WTC11 (cell line): ENCODE data around the gene RAI1. TPM values are rescaled to one million over a fixed set of nuclear protein-coding genes. Genes with fewer than 3 reads are reported as not detected.
"Not testable (repeated sequence)": the region's sequence is repeated elsewhere in the genome, so short reads cannot be mapped to it uniquely, and the experiment has no call there.

Source experiments
- ATAC-seq: fragments of 200-7000 bp; cut with Tn5 transposase; 2 replicates; pipeline ENCODE4 v1.10.0; 2021; ENCODE audit warnings: mild to moderate bottlenecking, moderate library complexity
- Bru-seq: library from RNA; stranded (reverse); fragments of 400-500 nt; gene quantifications from one replicate; lab custom pipeline; 2021; lab: Mats Ljungman, UMichigan
- CTCF ChIA-PET: fragments of 300-600 bp; sonication (Branson Sonifier 250); formaldehyde crosslinking; loops from one replicate; lab custom pipeline; 2021; ENCODE audit warnings: antibody characterized with exemption; lab: Charles Lee
- POLR2A ChIA-PET: fragments of 350-600 bp; sonication (Branson Sonifier 250); formaldehyde crosslinking; loops from one replicate; lab custom pipeline; 2021; ENCODE audit warnings: antibody characterized with exemption; lab: Charles Lee
- DNase-seq: peaks from one replicate; pipeline ENCODE4 v3.0.0; 2021; ENCODE audit warnings: low spot score
- H3K27ac Mint-ChIP-seq: 2 replicates; pipeline ENCODE4 v1.8.0; 2021; ENCODE audit warnings: mixed read lengths
- H3K27me3 Mint-ChIP-seq: 2 replicates; pipeline ENCODE4 v1.8.0; 2021; ENCODE audit warnings: low read depth, mild to moderate bottlenecking, moderate library complexity, mixed read lengths
- H3K36me3 Mint-ChIP-seq: 2 replicates; pipeline ENCODE4 v1.8.0; 2021; ENCODE audit warnings: mixed read lengths
- H3K4me1 Mint-ChIP-seq: 2 replicates; pipeline ENCODE4 v1.8.0; 2022; ENCODE audit warnings: mixed read lengths
- H3K4me3 Mint-ChIP-seq: 2 replicates; pipeline ENCODE4 v1.8.0; 2021; ENCODE audit warnings: mild to moderate bottlenecking, moderate library complexity, mixed read lengths
- H3K9me3 Mint-ChIP-seq: 2 replicates; pipeline ENCODE4 v1.8.0; 2021; ENCODE audit warnings: mixed read lengths
- ATF2 ChIP-seq: sonication (generic); formaldehyde crosslinking; IDR thresholded peaks from 2 replicates; pipeline ENCODE4 v1.8.1; 2022; ENCODE audit warnings: low read depth, missing genetic modification reagents, borderline replicate concordance
- ATF3 ChIP-seq: sonication (generic); formaldehyde crosslinking; conservative IDR thresholded peaks from 2 replicates; pipeline ENCODE4 v1.8.1; 2022; ENCODE audit warnings: mild to moderate bottlenecking, missing genetic modification reagents
- ATF6 ChIP-seq: sonication (generic); formaldehyde crosslinking; IDR thresholded peaks from 2 replicates; pipeline ENCODE4 v1.8.1; 2023; ENCODE audit warnings: mild to moderate bottlenecking, missing genetic modification reagents
- CTCF ChIP-seq: fragments of 200-600 bp; IDR thresholded peaks from 2 replicates; pipeline ENCODE4 v1.8.0; 2022; ENCODE audit warnings: antibody characterized with exemption
- ELF4 ChIP-seq: sonication (generic); formaldehyde crosslinking; IDR thresholded peaks from 2 replicates; pipeline ENCODE4 v1.8.1; 2022; ENCODE audit warnings: low read depth, mild to moderate bottlenecking, moderate library complexity, missing genetic modification reagents
- FOXP4 ChIP-seq: sonication (generic); formaldehyde crosslinking; IDR thresholded peaks from 2 replicates; pipeline ENCODE4 v1.8.0; 2022; ENCODE audit warnings: mild to moderate bottlenecking, missing genetic modification reagents
- HMGXB4 ChIP-seq: sonication (generic); formaldehyde crosslinking; IDR thresholded peaks from 2 replicates; pipeline ENCODE4 v1.8.1; 2023; ENCODE audit warnings: mild to moderate bottlenecking, moderate library complexity, missing genetic modification reagents
- NFYB ChIP-seq: sonication (generic); formaldehyde crosslinking; conservative IDR thresholded peaks from 2 replicates; pipeline ENCODE4 v1.8.0; 2022; ENCODE audit warnings: low read depth, missing genetic modification reagents
- TP53 ChIP-seq: sonication (generic); formaldehyde crosslinking; IDR thresholded peaks from 2 replicates; pipeline ENCODE4 v1.8.1; 2023; ENCODE audit warnings: mild to moderate bottlenecking, missing genetic modification reagents
- USF2 ChIP-seq: sonication (generic); formaldehyde crosslinking; IDR thresholded peaks from 2 replicates; pipeline ENCODE4 v1.8.1; 2023; ENCODE audit warnings: mild to moderate bottlenecking, missing genetic modification reagents, moderate library complexity
- ZBTB21 ChIP-seq: sonication (generic); formaldehyde crosslinking; IDR thresholded peaks from 2 replicates; pipeline ENCODE4 v1.8.1; 2023; ENCODE audit warnings: mild to moderate bottlenecking, missing genetic modification reagents, borderline replicate concordance
- ZNF121 ChIP-seq: sonication (generic); formaldehyde crosslinking; IDR thresholded peaks from 2 replicates; pipeline ENCODE4 v1.8.0; 2023; ENCODE audit warnings: missing genetic modification reagents
- ZNF138 ChIP-seq: sonication (generic); formaldehyde crosslinking; conservative IDR thresholded peaks from 2 replicates; pipeline ENCODE4 v1.8.1; 2022; ENCODE audit warnings: mild to moderate bottlenecking, moderate library complexity, missing genetic modification reagents
- ZNF423 ChIP-seq: fragments of 250-450 bp; sonication (Bioruptor Pico); IDR thresholded peaks from 2 replicates; pipeline ENCODE4 v2.1.2; 2022; ENCODE audit warnings: mild to moderate bottlenecking, moderate library complexity
- long read RNA-seq, 3 experiments: library from RNA in 1 of 3; library from capped mRNA in 1 of 3; library from polyadenylated mRNA in 1 of 3; unstranded in 2 of 3; stranded (forward) in 1 of 3; transcript quantifications; one replicate each; pipeline ENCODE4 v2.0.0, GENCODE V29; 2021
- total RNA-seq: library from RNA; stranded (reverse); gene quantifications from 3 replicates; pipeline ENCODE4 v1.2.3, GENCODE V29; 2021

Gene RAI1
- total RNA-seq = 7.3 to 12.7 TPM (median 8.1 TPM) in 3 replicates
- Bru-seq, nascent RNA = percentile 48 among the genes with signal in this experiment
- long read RNA-seq, experiment 1, full-length matches to known transcripts = 10 of 30 reads
- long read RNA-seq, experiment 1, partial matches to known transcripts = 16 of 30 reads
- long read RNA-seq, experiment 1, other reads (novel, unspliced or antisense) = 4 of 30 reads
- long read RNA-seq, experiment 2, partial matches to known transcripts = 12 of 13 reads
- long read RNA-seq, experiment 2, other reads (novel, unspliced or antisense) = 0 of 13 reads
- long read RNA-seq, experiment 3, partial matches to known transcripts = 3 of 3 reads
- long read RNA-seq, experiment 3, other reads (novel, unspliced or antisense) = 0 of 3 reads

GRCh38 chr17:17681187-17681743 lies at the start of gene RAI1:
Gene RAI1, plus strand, starts transcription at chr17:17681458. Its CDS starts 111,491 bp downstream, at chr17:17792949.
- Mint-ChIP-seq H3K4me1 (peaks cover 42% of the 10 kb centered on the region), H3K4me3 (peak within 1 kb of the TSS; percentile 66)

GRCh38 chr17:17632690-17633089 lies 48.6 kb upstream of the RAI1 start:
- ATAC-seq, POLR2A ChIA-PET, H3K27me3 Mint-ChIP-seq, H3K4me1 Mint-ChIP-seq, H3K9me3 Mint-ChIP-seq, H3K4me3 Mint-ChIP-seq, H3K36me3 Mint-ChIP-seq, H3K27ac Mint-ChIP-seq, DNase-seq: not testable (repeated sequence)
- peak; percentile 75 for TF ChIP-seq NFYB (CRISPR knock-in tag)
- CTCF ChIA-PET = interaction anchor here (1.1 to 1.6 kb wide), 2 partner anchors 19 to 136 kb away, joined by 4 to 5 read pairs; no protein-coding TSS in a partner anchor

More at GRCh38 chr17:17681187-17681743, at the start of gene RAI1:
- ChIA-PET POLR2A (no interaction called here), CTCF (interaction anchor here (0.6 to 3.0 kb wide), 17 partner anchors 9 to 238 kb away, joined by 3 to 18 read pairs (median 5); no protein-coding TSS in a partner anchor)
- Mint-ChIP-seq H3K27ac (no peak within 1 kb of the TSS), H3K27me3 (peaks cover 87% of the 10 kb centered on the region), H3K9me3 (no peaks in the 10 kb centered on the region), H3K36me3 (no peaks in the 10 kb centered on the region)
- DNase-seq (peak; percentile 54), ATAC-seq (peak; percentile 44)
- TF ChIP-seq ZNF121 (CRISPR knock-in tag) = no peak
- TF ChIP-seq ZBTB21 (CRISPR knock-in tag) = no peak
- TF ChIP-seq USF2 (CRISPR knock-in tag) = 0 out of 2 replicates have a peak, but pooled peaks have one; percentile 6
- no peak for TF ChIP-seq ELF4 (CRISPR knock-in tag)
- TF ChIP-seq FOXP4 = 0 out of 2 replicates have a peak, but pooled peaks have one; percentile 15
- peak; percentile 58; the same call in 1 of the 2 replicates for TF ChIP-seq CTCF
- TF ChIP-seq ZNF423 (CRISPR knock-in tag) = peak; percentile 76
- TF ChIP-seq TP53 (CRISPR knock-in tag) = 0 out of 2 replicates have a peak, but pooled peaks have one; percentile 17
- TF ChIP-seq ZNF138 (CRISPR knock-in tag) = no peak
- TF ChIP-seq NFYB (CRISPR knock-in tag) = no peak

GRCh38 chr17:17633310-17633709 lies 47.9 kb upstream of the RAI1 start:
- Mint-ChIP-seq H3K4me1 (peaks cover 4% of the 10 kb centered on the region), H3K9me3 (peaks cover 9% of the 10 kb centered on the region), H3K27ac (peak overlapping the region; percentile 40; the same call in 1 of the 2 replicates), H3K36me3 (no peaks in the 10 kb centered on the region), H3K4me3 (no peak overlapping the region), H3K27me3 (peaks cover 8% of the 10 kb centered on the region)
- ChIA-PET CTCF (interaction anchor here (1.1 to 1.6 kb wide), 2 partner anchors 20 to 137 kb away, joined by 4 to 5 read pairs; no protein-coding TSS in a partner anchor), POLR2A (no interaction called here)
- ATAC-seq (no peak), DNase-seq (no peak)
- TF ChIP-seq ATF3 (CRISPR knock-in tag) (no peak), ATF6 (CRISPR knock-in tag) (no peak), ATF2 (no peak), FOXP4 (no peak), ZNF423 (CRISPR knock-in tag) (no peak), HMGXB4 (no peak), ZNF121 (CRISPR knock-in tag) (no peak)
